ENCODE measurements around the gene INA.
"Not testable (repeated sequence)": the region's sequence is repeated elsewhere in the genome, so short reads cannot be mapped to it uniquely, and the experiment has no call there.

Gene INA

GRCh38 chr10:103244666-103245271 lies 32.2 kb upstream of the INA start:
- Histone ChIP-seq H3K4me1 (ENCODE audit: low read length) (peaks cover 8% of the 10 kb centered on the region), H3K36me3 (replicated peaks; ENCODE audit: low read depth, low read length) (no peaks in the 10 kb centered on the region), H3K9me3 (ENCODE audit: insufficient read depth, low read length) (no peaks in the 10 kb centered on the region), H3K4me3 (ENCODE audit: low read length) (no peak overlapping the region), H4K20me1 (ENCODE audit: insufficient read depth, low read length) (no peaks in the 10 kb centered on the region), H3K79me2 (ENCODE audit: low read length) (no peaks in the 10 kb centered on the region), H3K9ac (ENCODE audit: low read length) (no peak overlapping the region), H3K27me3 (ENCODE audit: low read depth, low read length) (no peaks in the 10 kb centered on the region), H3K4me2 (ENCODE audit: low read length) (peak overlapping the region; percentile 41), H3K27ac (ENCODE audit: low read length) (no peak overlapping the region), H2AFZ (ENCODE audit: low read depth, low read length) (no peak overlapping the region; the same call in 1 of the 2 replicates)
- TF ChIP-seq CTCF (IDR thresholded peaks at IDR 0.05; ENCODE audit: low read depth, low read length), result peak; percentile 84
- no peak for TF ChIP-seq EZH2phosphoT487 (IDR thresholded peaks at IDR 0.05; ENCODE audit: low read depth)

GRCh38 chr10:103245587-103245986 lies 31.4 kb upstream of the INA start, which contains the start of gene RPEL1:
Gene RPEL1 (plus strand): TSS chr10:103245887. CDS start chr10:103245997, 110 bp downstream.
- H3K27me3 ChIP-seq (ENCODE audit: low read depth, low read length); H3K36me3 ChIP-seq (replicated peaks; ENCODE audit: low read depth, low read length); H2AFZ ChIP-seq (ENCODE audit: low read depth, low read length); H3K27ac ChIP-seq (ENCODE audit: low read length); H3K9me3 ChIP-seq (ENCODE audit: insufficient read depth, low read length); H3K9ac ChIP-seq (ENCODE audit: low read length); H4K20me1 ChIP-seq (ENCODE audit: insufficient read depth, low read length); H3K4me1 ChIP-seq (ENCODE audit: low read length); H3K79me2 ChIP-seq (ENCODE audit: low read length); H3K4me3 ChIP-seq (ENCODE audit: low read length): not testable (repeated sequence)
- peak within 1 kb of the TSS; percentile 41 for H3K4me2 ChIP-seq (ENCODE audit: low read length)

- TF ChIP-seq EZH2phosphoT487 (IDR thresholded peaks at IDR 0.05; ENCODE audit: low read depth) (no peak), CTCF (IDR thresholded peaks at IDR 0.05; ENCODE audit: low read depth, low read length) (no peak)
- Histone ChIP-seq H3K36me3 (replicated peaks; ENCODE audit: low read depth, low read length) (no peaks in the 10 kb centered on the region), H3K9me3 (ENCODE audit: insufficient read depth, low read length) (no peaks in the 10 kb centered on the region), H4K20me1 (ENCODE audit: insufficient read depth, low read length) (no peaks in the 10 kb centered on the region), H3K9ac (ENCODE audit: low read length) (no peak overlapping the region), H3K4me3 (ENCODE audit: low read length) (no peak overlapping the region), H3K79me2 (ENCODE audit: low read length) (no peaks in the 10 kb centered on the region), H3K4me2 (ENCODE audit: low read length) (no peak overlapping the region), H3K27me3 (ENCODE audit: low read depth, low read length) (no peaks in the 10 kb centered on the region), H3K27ac (ENCODE audit: low read length) (no peak overlapping the region), H3K4me1 (ENCODE audit: low read length) (no peaks in the 10 kb centered on the region), H2AFZ (ENCODE audit: low read depth, low read length) (no peak overlapping the region)
Observed at GRCh38 chr10:103246324-103246723, 30.6 kb upstream of the INA start.

- H3K9me3 ChIP-seq (ENCODE audit: insufficient read depth, low read length), result no peaks in the 10 kb centered on the region
- H3K36me3 ChIP-seq (replicated peaks; ENCODE audit: low read depth, low read length), result no peaks in the 10 kb centered on the region
- no peak overlapping the region for H3K9ac ChIP-seq (ENCODE audit: low read length)
- H3K4me2 ChIP-seq (ENCODE audit: low read length), result no peak overlapping the region
- no peak for TF ChIP-seq EZH2phosphoT487 (IDR thresholded peaks at IDR 0.05; ENCODE audit: low read depth)
- no peak for TF ChIP-seq CTCF (IDR thresholded peaks at IDR 0.05; ENCODE audit: low read depth, low read length)
- H4K20me1 ChIP-seq (ENCODE audit: insufficient read depth, low read length), result no peaks in the 10 kb centered on the region
- H3K27ac ChIP-seq (ENCODE audit: low read length), result no peak overlapping the region
- no peak overlapping the region for H3K4me3 ChIP-seq (ENCODE audit: low read length)
- H3K27me3 ChIP-seq (ENCODE audit: low read depth, low read length), result no peaks in the 10 kb centered on the region
- no peaks in the 10 kb centered on the region for H3K79me2 ChIP-seq (ENCODE audit: low read length)
- H2AFZ ChIP-seq (ENCODE audit: low read depth, low read length), result no peak overlapping the region
- H3K4me1 ChIP-seq (ENCODE audit: low read length), result no peaks in the 10 kb centered on the region
Observed at GRCh38 chr10:103254113-103254512, 22.8 kb upstream of the INA start.
